ENCODE results near the gene SLX4IP.

Gene SLX4IP

DNA sequence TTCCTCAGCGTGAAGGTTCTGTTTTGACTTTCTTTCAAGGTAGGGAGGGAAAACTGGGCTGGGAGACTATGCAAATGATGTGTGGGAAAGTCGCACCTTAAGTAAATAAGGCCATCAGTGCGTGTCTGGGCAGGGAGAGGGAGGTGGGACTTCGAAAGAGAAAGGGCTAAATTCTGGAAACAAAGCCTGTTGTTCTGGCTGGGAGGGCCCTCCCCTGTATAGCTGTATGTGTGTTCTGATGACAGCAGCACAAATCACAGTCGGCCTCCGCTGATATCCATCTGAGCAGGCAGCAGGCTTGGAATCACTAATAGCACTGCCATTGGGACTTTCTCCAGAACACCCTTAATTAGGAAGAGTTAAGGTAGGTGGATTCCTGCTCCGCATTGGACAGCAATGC, 219.5 kb downstream of the SLX4IP start:
- no peak for DNase-seq

DNA sequence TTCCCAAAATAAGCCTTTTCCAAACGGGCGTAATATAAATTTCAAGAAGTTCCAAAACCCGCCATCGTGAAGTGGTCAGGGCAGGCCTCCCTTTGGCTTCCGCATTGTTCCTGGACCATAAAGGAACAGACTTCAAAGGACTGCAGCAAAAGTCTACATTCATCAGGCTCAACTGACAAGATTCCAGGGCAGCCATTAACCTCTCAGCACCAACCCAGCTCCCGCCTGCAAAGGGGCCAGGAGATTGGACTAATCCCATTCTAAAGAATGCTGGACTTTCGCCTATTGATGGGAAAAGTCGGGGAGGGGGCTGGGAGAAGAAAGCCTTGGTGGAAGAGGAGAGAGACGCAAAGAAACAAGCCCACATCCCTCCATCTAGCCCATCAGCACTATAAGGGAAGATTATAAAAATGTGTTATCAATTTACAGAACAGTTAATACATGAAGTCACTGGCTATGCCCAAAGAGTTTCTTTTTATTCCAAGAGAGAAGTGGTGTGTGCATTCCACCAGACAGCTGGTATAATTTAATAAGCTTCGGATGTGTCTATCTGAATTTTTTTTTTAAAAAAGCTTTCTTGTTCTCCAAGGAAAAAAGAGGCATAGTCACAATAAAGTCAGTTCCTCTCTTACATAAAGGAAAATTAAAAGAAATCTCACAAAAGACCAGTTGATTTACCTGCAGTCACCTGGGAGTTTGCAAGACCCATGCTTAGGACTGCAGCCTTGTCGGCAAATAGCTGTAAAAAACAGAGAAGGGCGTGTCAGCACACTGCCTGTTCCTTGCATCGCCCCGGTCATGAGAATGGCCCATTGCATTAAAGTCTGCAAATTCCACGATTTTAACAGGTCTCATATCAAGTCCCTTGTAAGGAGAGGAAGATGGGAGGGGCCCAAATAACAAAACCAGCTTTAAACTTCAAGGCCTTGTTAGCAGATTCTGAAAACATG, 220.9 kb downstream of the SLX4IP start:
- DNase-seq = no peak

GRCh38 chr20:10657453-10657852, 222.3 kb downstream of the SLX4IP start:
- no peak for DNase-seq

- DNase-seq = no peak
These were observed 223.1 kb downstream of the SLX4IP start for GRCh38 chr20:10658051-10658823.

DNA sequence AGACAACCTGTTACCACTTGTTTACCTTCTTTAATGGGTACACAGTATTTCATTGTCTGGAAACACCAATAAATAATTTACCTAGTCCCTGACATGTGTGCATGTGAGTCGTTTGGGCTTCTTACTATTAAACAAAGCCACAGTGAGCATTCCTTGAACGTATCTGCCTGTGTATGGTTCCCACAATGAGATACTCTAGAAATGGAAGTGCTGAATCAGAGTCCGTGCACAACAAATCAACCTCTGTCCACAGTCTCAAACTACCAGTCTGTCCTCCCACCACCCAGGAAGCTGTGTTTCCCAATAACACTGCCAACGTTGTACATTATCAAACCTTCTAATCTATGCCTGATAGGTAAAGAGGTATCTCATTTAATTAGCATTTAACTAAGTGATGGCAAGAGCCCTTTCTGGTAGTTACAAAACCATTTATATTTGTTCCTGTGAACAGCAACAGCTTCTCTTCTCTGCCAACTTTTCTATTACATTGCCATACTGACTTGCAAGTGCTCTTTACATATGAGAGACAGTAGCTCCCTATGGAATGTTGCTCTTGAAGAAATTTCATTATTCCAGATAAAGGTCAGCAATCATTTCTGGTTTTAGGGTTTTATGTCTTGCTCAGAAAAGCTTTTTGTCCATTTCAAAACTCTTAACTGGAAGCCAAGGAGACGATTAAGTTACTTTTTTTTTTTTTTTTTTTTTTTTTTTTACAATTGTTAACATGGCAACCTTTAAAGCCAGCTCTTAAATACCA, 223.9 kb downstream of the SLX4IP start:
- DNase-seq = no peak

DNA sequence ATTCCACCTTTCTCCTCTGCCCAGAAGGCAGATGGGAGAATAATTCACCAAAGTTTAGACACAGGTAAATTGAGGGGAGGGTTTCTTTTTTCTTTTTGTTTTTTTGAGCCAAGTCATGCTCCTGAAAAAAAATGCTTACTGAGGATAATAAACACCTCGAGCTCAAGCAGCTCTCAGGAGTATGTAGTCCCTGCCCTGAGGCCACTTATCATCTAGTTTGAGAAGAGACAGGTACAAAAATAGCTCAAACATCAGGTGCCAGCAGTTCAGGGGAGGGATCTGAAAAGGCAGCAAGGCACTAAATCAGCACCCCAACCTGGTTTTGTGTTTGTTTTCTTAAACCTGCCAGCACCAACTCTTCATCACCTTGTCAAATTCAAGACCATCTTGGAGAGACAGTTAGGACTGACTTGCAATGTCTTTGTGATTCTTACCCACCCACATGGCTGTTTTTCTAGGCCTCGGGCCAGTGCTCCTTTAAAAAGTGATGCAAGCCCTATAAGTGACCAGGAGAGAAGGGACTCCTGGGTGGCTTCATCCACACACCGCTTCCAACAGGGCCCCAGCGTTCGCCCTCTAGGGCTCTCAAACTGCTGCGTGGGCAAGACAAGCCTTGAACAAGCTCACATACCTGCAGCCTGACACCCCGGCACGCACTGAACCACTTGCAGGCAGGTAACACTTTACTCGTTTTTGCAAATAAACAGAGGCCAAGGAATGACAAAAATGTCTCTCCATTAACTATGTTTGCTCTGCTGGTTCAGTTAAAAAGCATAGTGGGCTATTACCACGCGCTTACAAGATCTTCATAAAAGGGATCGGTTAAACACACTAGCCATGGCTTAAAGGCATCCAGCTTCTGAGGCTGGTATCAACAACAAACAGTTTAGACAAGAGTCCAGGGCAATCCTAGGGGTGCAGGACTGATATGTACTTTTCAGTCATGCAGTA, 224.8 kb downstream of the SLX4IP start:
- DNase-seq = no peak

- DNase-seq = no peak
These were observed 225.6 kb downstream of the SLX4IP start for GRCh38 chr20:10660661-10661060.

GRCh38 chr20:10661261-10661660, 226.2 kb downstream of the SLX4IP start:
- DNase-seq = no peak

GRCh38 chr20:10662151-10662550, 227.0 kb downstream of the SLX4IP start:
- no peak for DNase-seq

DNA sequence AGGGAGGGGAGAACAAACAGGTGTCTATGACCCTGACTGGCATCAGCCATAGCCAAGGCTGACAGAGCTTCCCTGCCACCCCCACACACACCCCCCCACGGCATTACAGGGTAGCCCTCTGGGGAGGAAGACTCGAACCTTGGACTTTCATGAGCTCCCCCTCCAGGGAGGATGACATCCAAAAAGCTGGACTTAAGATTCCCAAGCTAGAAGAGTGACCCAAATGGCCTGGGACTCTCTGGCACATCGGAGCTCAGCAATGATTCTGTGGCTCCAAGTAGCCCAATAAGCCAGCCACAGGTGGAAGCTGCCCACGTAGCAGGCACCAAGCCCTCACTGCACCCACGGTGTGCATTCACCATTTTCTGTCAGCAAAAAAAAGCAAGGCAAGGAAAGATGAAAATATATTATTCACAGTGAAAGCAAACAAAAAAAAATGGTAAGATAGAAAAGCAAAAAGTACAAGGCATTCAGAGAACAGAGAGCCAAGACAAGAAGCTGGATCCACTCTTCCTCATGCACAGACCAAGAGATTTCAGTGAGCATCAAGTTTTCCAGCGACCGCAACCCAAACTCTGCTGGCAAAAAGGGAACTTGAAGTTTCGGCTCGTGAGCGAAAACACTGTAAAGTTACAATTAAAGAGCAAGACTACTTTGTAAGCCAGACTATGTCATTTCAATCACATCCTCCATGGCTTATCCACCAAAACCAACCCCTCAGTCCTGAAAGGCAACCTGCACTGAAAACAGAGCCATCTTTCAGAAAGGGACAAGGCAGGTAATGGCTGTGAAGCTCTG, 227.8 kb downstream of the SLX4IP start:
- no peak for DNase-seq

DNA sequence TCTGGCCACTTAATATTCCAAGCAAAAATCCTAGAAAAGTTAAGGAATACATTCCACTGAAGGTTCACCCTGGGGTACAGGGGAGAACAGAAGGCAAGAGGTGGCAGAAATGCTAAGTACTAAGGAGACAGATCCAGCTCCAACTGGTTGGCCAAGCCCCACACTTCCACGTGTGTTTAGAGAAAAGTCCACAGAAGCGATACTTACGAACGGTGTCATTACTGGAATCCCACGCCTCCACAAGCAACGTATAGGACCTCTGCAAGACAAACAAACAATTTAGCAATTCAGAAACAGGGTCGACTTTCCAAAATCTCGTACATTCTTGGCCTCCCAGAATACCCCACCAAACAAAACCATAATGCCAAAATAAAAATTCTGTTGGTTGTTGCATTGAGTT, 228.7 kb downstream of the SLX4IP start:
- no peak for DNase-seq

- DNase-seq = no peak
These were observed 230.0 kb downstream of the SLX4IP start for GRCh38 chr20:10665027-10665561.

- DNase-seq = no peak
These were observed 230.7 kb downstream of the SLX4IP start for GRCh38 chr20:10665791-10666190.

GRCh38 chr20:10666221-10667076, 231.3 kb downstream of the SLX4IP start:
- DNase-seq = no peak

- no peak for DNase-seq
These were observed 231.9 kb downstream of the SLX4IP start for GRCh38 chr20:10667077-10667401.

DNA sequence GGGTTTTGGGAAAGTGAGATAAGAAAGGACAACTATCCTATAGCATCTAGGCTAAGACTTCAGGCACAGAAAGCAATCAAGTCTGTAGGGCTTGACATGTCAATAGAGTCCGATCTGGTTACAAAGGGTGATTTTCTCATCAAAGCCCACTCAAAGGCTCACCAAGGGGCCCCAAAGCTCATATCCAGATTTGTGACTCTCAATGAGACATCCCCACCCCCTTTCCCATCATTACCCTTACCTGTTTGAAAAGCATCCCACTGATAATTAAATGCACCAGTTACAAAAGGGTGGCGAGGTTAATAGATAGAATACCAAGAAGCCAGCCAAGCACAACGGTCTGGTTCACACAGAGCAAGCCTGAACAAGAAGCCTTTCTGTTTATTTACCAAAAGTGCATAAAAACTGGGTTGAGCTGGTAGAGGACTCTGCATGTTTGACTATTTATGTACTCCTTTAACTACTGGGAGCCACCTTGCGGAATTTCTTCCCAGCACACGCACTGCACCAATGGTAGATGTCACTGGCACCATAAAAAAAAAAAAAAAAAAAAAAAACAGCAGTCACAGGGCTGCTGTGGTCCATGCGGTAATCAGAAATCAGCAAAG, 232.6 kb downstream of the SLX4IP start:
- no peak for DNase-seq

DNA sequence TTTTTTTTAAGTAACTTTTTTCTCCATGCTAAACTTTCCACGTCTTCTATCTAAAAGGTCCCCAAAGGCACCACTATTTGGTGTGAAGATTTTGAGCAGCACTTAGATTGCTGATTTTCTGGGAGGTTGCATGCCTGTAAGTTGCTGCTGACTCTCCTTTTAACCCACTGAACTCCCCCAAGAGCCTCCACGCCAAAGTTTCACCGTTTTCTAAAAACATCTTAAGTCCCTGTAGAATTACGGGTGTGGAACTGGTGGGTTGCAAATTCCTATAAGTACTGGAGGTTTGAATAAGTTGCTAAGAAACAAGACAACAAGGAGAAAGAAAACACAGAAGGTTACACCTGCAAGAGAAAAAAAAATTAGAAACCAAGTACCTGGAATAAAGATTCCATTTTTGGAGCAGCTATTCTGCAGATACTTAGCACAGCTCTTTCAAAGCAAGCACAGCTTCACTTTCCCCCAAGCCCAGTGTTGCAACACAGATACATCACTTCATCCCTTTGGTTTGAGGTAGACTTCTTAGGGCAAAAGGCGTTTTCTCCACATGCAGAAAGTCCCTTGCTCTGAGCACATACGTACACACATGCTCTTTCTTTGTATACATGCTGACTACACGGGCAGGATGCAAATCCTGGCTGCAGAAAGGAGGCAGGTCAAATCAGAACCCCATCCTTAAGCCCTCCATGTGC, 233.7 kb downstream of the SLX4IP start:
- DNase-seq = no peak

GRCh38 chr20:10669843-10670446, 234.8 kb downstream of the SLX4IP start:
- no peak for DNase-seq
